Bronchial epithelial cell (primary cell): ENCODE data around the gene FNDC3B. TPM values are rescaled to one million over a fixed set of nuclear protein-coding genes. Genes with fewer than 3 reads are reported as not detected.

ENCODE experiments used
- DNase-seq: peaks from one replicate; pipeline ENCODE4 v3.0.0-alpha.2; 2010; ENCODE audit warnings: low read depth
- FAIRE-seq: peaks from 2 replicates; lab custom pipeline; 2011; peaks lifted over from hg19 to GRCh38; lab: Jason Lieb, UNC
- H3K27me3 ChIP-seq: 2 replicates; pipeline ENCODE4 v1.5.1; 2011; ENCODE audit warnings: low read length; ENCODE audit not compliant: control insufficient read depth, insufficient read depth
- H3K36me3 ChIP-seq: 2 replicates; pipeline ENCODE4 v1.5.1; 2011; ENCODE audit warnings: low read length; ENCODE audit not compliant: control insufficient read depth, insufficient read depth
- H3K4me3 ChIP-seq: 2 replicates; pipeline ENCODE4 v1.5.1; 2011; ENCODE audit warnings: mild to moderate bottlenecking, low read depth, low read length, control low read depth
- CTCF ChIP-seq: IDR thresholded peaks from 2 replicates; pipeline ENCODE4 v1.5.1; 2011; ENCODE audit warnings: mild to moderate bottlenecking, moderate library complexity, low read length, control low read depth, inconsistent platforms; ENCODE audit not compliant: insufficient read depth, severe bottlenecking
- total RNA-seq: library from RNA; depleted of rRNA; stranded (reverse); fragments of >200 nt; gene quantifications from 2 replicates; pipeline ENCODE4 v1.2.1, GENCODE V29; 2014

FNDC3B gene
- total RNA-seq, 1 donor from 2014 or later: 39.2 TPM

- TF ChIP-seq CTCF: no peak
- Histone ChIP-seq H3K27me3 (no peaks in the 10 kb centered on the region), H3K36me3 (peaks cover 7% of the 10 kb centered on the region), H3K4me3 (no peak overlapping the region)
- FAIRE-seq (no peak), DNase-seq (peak; percentile 50)
These were observed 221.0 kb downstream of the FNDC3B start for GRCh38 chr3:172260381-172260780.

- FAIRE-seq (peak; percentile 7), DNase-seq (peak; percentile 21)
- peaks cover 6% of the 10 kb centered on the region for H3K36me3 ChIP-seq
- H3K4me3 ChIP-seq: no peak overlapping the region
- no peaks in the 10 kb centered on the region for H3K27me3 ChIP-seq
- no peak for TF ChIP-seq CTCF
These were observed 221.7 kb downstream of the FNDC3B start for GRCh38 chr3:172261054-172261453.

DNA sequence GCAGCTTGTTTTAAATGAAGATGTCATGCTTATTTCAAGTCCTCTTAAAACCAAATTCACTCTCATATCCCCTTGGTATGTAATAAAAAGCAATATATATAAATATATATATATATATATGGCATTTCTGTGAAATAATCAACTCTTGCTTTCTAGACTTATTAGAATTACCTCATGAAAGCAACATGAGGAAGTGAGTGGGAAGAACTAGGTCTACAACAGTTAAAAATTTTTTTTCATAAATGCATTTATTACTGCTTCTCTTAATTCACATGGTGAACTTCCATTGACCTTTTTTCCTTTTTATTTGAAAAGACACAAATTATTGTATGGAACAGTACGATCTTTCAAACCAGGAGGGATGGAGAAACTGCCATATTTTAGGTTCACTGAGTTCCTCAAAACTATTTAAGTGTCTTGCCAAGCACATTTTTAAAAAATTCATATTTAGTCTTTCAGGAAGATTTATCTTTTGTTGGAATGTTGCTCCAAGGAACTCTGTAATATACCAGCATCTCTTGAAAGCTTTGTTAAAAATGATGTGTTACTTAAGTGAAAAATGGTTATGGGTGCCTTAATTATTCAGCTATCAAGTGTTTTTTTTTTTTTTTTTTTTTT lies 223.7 kb downstream of the FNDC3B start:
- H3K36me3 ChIP-seq: peaks cover 6% of the 10 kb centered on the region
- DNase-seq (no peak), FAIRE-seq (no peak)
- no peak overlapping the region for H3K4me3 ChIP-seq
- no peaks in the 10 kb centered on the region for H3K27me3 ChIP-seq
- TF ChIP-seq CTCF: no peak

DNA sequence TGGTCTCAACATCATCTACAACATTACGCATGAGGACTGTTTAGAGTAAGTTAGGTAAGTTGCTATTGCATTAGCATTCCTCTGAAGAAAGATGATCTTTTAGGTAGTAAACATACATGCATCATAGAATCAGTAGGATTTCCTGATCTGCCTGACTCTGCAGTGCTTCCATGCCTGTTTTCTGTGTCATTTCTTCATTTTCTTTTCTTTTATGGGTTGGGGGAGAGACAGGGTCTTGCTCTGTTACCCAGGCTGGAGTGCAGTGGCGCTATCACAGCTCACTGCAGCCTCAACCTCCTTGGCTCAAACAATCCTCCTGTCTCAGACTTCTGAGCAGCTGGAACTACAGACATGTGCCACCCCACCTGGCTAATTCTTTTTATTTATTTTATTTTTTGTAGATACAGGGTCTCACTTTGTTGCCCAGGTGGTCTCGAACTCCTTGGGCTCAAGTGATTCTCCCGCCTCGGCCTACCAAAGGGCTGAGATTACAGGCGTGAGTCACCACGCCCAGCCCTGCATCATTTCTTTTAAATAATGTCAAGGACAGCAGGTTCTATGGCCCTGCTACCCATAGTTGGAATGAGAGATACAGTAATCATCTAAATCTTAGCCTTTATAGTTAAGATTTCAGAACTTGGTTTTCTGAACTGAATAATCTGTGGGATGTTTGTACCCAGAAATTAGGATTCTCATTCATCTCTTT lies 224.6 kb downstream of the FNDC3B start:
- DNase-seq: no peak
- H3K4me3 ChIP-seq: no peak overlapping the region
- no peak for TF ChIP-seq CTCF
- H3K27me3 ChIP-seq: no peaks in the 10 kb centered on the region
- H3K36me3 ChIP-seq: peaks cover 6% of the 10 kb centered on the region
- FAIRE-seq: no peak

GRCh38 chr3:172266103-172266502 lies 226.7 kb downstream of the FNDC3B start:
- no peaks in the 10 kb centered on the region for H3K27me3 ChIP-seq
- FAIRE-seq: no peak
- no peak for TF ChIP-seq CTCF
- DNase-seq: no peak
- H3K4me3 ChIP-seq: no peak overlapping the region
- peaks cover 3% of the 10 kb centered on the region for H3K36me3 ChIP-seq
